ENCODE measurements around the gene SNTG2.
A peak's percentile ranks its signal among the peaks of the same experiment; 100 is the strongest.

SNTG2 gene

GRCh38 chr2:1010415-1010930, 59.8 kb downstream of the SNTG2 start:
- no peak for DNase-seq

GRCh38 chr2:1011006-1011405, 60.4 kb downstream of the SNTG2 start:
- DNase-seq: no peak

- DNase-seq: no peak
Observed at GRCh38 chr2:1011985-1012384, 61.3 kb downstream of the SNTG2 start.

GRCh38 chr2:1014802-1015201, 64.2 kb downstream of the SNTG2 start:
- DNase-seq: no peak

GRCh38 chr2:1016500-1016899, 65.9 kb downstream of the SNTG2 start:
- DNase-seq: no peak

GRCh38 chr2:1017827-1018226, 67.2 kb downstream of the SNTG2 start:
- DNase-seq: no peak

GRCh38 chr2:1020206-1020605, 69.6 kb downstream of the SNTG2 start:
- peak; percentile 44 for DNase-seq

GRCh38 chr2:1022178-1022577, 71.5 kb downstream of the SNTG2 start:
- DNase-seq: no peak

GRCh38 chr2:1024981-1025380, 74.3 kb downstream of the SNTG2 start:
- no peak for DNase-seq

GRCh38 chr2:1026141-1026540, 75.5 kb downstream of the SNTG2 start:
- no peak for DNase-seq

- DNase-seq: no peak
Observed at GRCh38 chr2:1028831-1029230, 78.2 kb downstream of the SNTG2 start.

- no peak for DNase-seq
Observed at GRCh38 chr2:1032030-1032429, 81.4 kb downstream of the SNTG2 start.

GRCh38 chr2:1033069-1033468, 82.4 kb downstream of the SNTG2 start:
- no peak for DNase-seq

- no peak for DNase-seq
Observed at GRCh38 chr2:1037066-1037465, 86.4 kb downstream of the SNTG2 start.

- no peak for DNase-seq
Observed at GRCh38 chr2:1039549-1039948, 88.9 kb downstream of the SNTG2 start.

GRCh38 chr2:1041012-1041805, 90.6 kb downstream of the SNTG2 start:
- no peak for DNase-seq

- no peak for DNase-seq
Observed at GRCh38 chr2:1045109-1045508, 94.5 kb downstream of the SNTG2 start.

- DNase-seq: no peak
Observed at GRCh38 chr2:1046067-1046466, 95.4 kb downstream of the SNTG2 start.

- no peak for DNase-seq
Observed at GRCh38 chr2:1047485-1047884, 96.8 kb downstream of the SNTG2 start.

- DNase-seq: no peak
Observed at GRCh38 chr2:1049691-1050090, 99.0 kb downstream of the SNTG2 start.

GRCh38 chr2:1051075-1051474, 100.4 kb downstream of the SNTG2 start:
- DNase-seq: no peak

- no peak for DNase-seq
Observed at GRCh38 chr2:1052771-1053191, 102.1 kb downstream of the SNTG2 start.

- DNase-seq: no peak
Observed at GRCh38 chr2:1053786-1054185, 103.1 kb downstream of the SNTG2 start.

GRCh38 chr2:1054399-1054798, 103.8 kb downstream of the SNTG2 start:
- DNase-seq: no peak

GRCh38 chr2:1055014-1055595, 104.5 kb downstream of the SNTG2 start:
- DNase-seq: no peak
